Epithelial cell of proximal tubule (primary cell): ENCODE data around the gene CNOT6. TPM values are rescaled to one million over a fixed set of nuclear protein-coding genes. Genes with fewer than 3 reads are reported as not detected.

Experiments
- DNase-seq: peaks from one replicate; pipeline ENCODE4 v3.0.0-alpha.2; 2011; ENCODE audit warnings: low read depth
- H3K4me3 ChIP-seq: 2 replicates; pipeline ENCODE4 v1.5.1; 2011; ENCODE audit warnings: low read depth, mild to moderate bottlenecking, low read length
- total RNA-seq: library from RNA; depleted of rRNA; stranded (reverse); fragments of >200 nt; gene quantifications from 2 replicates; pipeline ENCODE4 v1.2.3, GENCODE V29; 2015
- TF ChIP-seq, protein P1 (sequence below): conservative IDR thresholded peaks from 2 replicates; pipeline ENCODE4 v1.5.1; 2012; ENCODE audit warnings: low read depth, mild to moderate bottlenecking, low read length

The CNOT6 gene
- total RNA-seq, 1 donor from 2014 or later, result 10.0 TPM

DNA sequence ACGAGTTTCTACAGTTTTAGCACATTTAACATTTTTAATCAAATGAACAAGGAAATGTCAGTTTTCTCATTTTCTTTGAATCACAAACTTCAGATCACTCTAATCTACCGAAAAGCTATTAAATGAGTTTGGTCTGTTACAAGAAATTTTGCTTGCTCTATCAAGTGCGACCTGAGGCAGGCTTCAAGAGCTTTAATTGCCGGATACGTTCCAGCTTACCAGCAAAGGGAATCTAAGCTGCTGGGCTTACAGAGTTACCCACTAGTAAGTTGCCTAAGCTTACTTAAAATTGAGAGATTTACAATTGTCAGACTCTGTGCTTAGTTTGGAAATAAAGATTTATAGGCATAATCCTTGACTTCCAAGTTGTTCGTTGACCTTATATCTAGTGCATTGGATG lies 86.5 kb downstream of the CNOT6 start:
- TF ChIP-seq, protein P1, sequence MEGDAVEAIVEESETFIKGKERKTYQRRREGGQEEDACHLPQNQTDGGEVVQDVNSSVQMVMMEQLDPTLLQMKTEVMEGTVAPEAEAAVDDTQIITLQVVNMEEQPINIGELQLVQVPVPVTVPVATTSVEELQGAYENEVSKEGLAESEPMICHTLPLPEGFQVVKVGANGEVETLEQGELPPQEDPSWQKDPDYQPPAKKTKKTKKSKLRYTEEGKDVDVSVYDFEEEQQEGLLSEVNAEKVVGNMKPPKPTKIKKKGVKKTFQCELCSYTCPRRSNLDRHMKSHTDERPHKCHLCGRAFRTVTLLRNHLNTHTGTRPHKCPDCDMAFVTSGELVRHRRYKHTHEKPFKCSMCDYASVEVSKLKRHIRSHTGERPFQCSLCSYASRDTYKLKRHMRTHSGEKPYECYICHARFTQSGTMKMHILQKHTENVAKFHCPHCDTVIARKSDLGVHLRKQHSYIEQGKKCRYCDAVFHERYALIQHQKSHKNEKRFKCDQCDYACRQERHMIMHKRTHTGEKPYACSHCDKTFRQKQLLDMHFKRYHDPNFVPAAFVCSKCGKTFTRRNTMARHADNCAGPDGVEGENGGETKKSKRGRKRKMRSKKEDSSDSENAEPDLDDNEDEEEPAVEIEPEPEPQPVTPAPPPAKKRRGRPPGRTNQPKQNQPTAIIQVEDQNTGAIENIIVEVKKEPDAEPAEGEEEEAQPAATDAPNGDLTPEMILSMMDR, result no peak
- no peak overlapping the region for H3K4me3 ChIP-seq
- DNase-seq, result no peak

GRCh38 chr5:180583738-180584137 lies 89.6 kb downstream of the CNOT6 start:
- TF ChIP-seq, protein P1, result no peak
- no peak for DNase-seq
- no peak overlapping the region for H3K4me3 ChIP-seq

GRCh38 chr5:180586204-180586603 lies 92.0 kb downstream of the CNOT6 start:
- H3K4me3 ChIP-seq, result no peak overlapping the region
- no peak for DNase-seq
- TF ChIP-seq, protein P1, result no peak

DNA sequence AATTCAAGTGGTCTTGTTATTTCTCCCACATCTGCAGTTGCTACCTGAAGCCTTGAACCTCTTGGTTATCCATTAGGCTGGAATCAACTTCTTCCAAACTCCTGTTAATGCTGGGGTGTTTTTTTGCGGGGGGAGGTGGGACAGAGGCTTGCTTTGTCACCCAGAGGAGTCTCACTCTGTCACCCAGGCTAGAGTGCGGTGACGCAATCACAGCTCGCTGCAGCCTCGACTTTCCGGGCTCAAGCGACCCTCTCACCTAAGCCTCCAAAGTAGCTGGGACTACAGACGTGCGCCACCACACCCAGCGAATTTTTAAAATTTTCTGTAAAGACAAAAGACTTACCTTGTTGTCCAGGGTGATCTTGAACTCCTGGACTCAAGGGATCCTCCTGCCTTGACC lies 92.7 kb downstream of the CNOT6 start:
- H3K4me3 ChIP-seq, result no peak overlapping the region
- TF ChIP-seq, protein P1, result no peak
- no peak for DNase-seq

GRCh38 chr5:180589771-180590542 lies 95.8 kb downstream of the CNOT6 start:
- H3K4me3 ChIP-seq, result no peak overlapping the region
- DNase-seq, result no peak
- TF ChIP-seq, protein P1, result no peak

DNA sequence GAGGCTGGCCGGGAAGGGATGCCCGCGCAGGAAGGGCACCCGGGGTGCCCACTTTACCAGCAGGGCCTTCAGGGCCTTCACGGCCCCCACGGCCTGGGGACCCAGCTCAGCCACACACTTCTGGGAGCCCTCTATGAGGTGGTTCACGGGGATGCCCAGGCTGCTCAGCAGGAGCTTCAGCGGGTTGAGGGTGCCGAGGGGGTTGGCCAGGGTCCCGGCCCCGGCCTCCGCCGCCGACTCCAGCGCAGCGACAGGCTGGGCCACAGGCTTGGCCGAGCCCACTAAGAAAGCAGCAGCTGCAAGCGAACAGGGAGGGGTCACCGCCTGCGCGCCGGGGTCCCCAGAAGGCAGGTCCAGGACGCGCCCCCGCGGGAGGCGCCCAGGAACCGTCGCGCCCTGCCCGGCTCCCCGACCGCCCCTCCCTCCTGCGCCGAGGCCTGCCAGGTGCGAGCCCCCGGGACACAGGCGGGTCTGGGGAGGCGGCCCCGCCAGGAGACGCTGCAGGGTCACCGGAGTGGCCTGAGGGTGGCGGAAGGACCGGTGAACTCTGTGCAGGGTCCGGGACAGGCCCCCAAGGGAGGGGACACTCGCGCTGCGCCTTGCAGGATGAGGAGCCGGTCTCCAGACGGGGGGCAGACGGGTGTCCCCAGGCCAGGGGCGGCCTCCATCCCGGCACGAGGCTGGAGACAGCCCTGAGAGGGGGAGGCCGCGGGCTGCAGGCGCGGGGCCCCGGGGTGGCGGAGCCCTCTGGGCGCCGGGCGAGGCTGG lies 96.5 kb downstream of the CNOT6 start:
- TF ChIP-seq, protein P1, result no peak
- no peak overlapping the region for H3K4me3 ChIP-seq

More for the DNA sequence above, 96.5 kb downstream of the CNOT6 start:
- DNase-seq, result no peak
